Measurements from ENCODE around the gene TMEM240.
"Not testable (repeated sequence)": the region's sequence is repeated elsewhere in the genome, so short reads cannot be mapped to it uniquely, and the experiment has no call there.

Gene TMEM240

GRCh38 chr1:1490633-1491230, 49.7 kb downstream of the TMEM240 start:
- no peak for DNase-seq

- DNase-seq, result no peak
Observed at GRCh38 chr1:1489861-1490260, 50.6 kb downstream of the TMEM240 start.

DNA sequence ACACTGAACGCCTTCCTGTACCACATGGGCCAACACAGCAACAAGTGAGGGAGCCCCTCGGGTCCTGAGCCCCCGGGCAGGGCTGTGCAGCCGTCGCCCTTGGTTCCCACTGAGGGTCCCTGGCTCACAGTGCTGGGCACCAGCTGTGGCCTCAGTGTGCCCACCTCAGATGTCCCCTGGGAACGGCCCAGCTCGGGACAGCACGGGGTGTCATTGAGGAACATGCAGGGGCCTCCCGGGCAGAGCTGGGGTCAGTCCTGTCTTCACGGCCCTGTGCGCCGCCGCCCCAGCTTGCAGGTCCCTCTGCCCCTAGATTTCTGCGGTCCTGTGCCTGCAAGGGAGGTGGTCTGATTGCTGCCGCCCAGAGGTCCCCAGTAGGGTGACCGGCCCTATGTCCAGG, 51.2 kb downstream of the TMEM240 start:
- no peak for DNase-seq

- no peak for DNase-seq
Observed at GRCh38 chr1:1487701-1488100, 52.7 kb downstream of the TMEM240 start.

DNA sequence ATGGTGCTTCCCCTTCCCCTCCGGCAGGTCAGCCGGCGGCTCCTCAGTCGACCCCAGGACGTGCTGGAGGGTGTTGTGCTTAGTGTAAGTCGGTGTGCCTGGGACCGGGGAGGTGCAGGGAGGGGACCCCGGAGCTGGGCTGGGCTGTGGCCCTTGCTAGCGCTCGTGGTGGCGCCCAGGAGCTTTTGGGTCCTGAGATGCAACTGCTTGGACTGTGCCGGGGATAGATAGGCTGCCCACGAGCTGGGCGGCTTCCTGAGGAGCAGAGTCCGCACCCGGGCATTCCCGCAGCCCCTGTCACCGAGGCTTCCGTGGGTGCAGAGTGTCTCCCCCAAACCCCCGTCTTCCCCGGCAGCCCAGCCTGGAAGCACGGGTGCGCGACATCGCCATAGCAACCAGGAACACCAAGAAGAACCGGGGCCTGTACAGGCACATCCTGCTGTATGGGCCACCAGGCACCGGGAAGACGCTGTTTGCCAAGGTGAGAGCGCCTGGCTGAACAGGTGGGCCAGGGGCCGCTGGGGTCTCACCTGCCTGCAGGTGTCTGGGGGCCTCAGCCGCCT, 54.6 kb downstream of the TMEM240 start:
- DNase-seq, result not testable (repeated sequence)

DNA sequence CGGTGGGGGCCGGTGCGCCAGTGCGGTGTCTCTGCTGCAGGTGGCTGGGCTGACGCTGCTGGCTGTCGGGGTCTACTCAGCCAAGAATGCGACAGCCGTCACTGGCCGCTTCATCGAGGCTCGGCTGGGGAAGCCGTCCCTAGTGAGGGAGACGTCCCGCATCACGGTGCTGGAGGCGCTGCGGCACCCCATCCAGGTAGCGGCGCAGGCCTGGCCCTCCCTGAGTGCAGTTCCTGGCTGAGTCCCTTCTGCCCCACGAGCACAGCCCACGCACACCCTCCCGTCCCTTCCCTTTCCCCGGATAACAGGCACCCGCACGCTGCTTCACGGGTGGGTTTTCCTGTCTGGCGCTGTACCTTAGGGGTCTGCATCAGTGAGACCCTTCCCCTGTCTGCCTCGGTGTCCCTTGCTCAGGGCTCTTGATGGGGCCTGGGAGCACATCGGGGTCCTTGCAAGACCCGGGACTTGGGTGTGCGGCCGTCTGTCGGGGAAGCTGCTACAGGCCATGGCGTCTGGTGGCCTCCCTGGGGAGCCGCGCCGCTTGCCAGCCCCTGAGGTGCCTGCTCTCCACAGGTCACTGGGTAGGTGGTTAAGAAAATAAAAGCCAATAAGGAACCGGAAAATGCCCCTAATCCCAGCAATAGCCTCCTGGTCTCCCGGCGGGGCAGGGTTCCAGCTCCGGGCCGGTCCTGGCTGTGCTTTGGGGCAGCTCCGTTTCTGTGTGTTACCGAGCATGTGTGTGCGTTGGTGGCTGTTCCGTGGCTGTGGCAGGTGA, 55.3 kb downstream of the TMEM240 start:
- not testable (repeated sequence) for DNase-seq

Data from NK-92 treated with Interleukin-12 subunit alpha and Interleukin-12 subunit beta, amount 100 ng/mL, for 24 hours (cell line).